GM23248 (cell line): ENCODE data around the gene TMEM163. TPM values are rescaled to one million over a fixed set of nuclear protein-coding genes. Genes with fewer than 3 reads are reported as not detected.

Source experiments
- DNase-seq: peaks from one replicate; pipeline ENCODE4 v3.0.0-alpha.2; 2015
- H2AFZ ChIP-seq: fragments of 200-600 bp; sonication (generic); 2 replicates; pipeline ENCODE4 v1.6.1; 2016; ENCODE audit warnings: antibody characterized with exemption
- H3F3A ChIP-seq: fragments of 200-600 bp; sonication (generic); 2 replicates; pipeline ENCODE4 v1.6.1; 2016; ENCODE audit warnings: mild to moderate bottlenecking, antibody characterized with exemption, mixed run types; ENCODE audit not compliant: insufficient read depth
- H3K27ac ChIP-seq: fragments of 200-600 bp; sonication (generic); 2 replicates; pipeline ENCODE4 v1.5.1; 2016; ENCODE audit warnings: mild to moderate bottlenecking
- H3K27me3 ChIP-seq: fragments of 200-600 bp; sonication (generic); replicated peaks from 2 replicates; pipeline ENCODE4 v1.6.1; 2016; ENCODE audit warnings: mild to moderate bottlenecking; ENCODE audit not compliant: insufficient read depth
- H3K36me3 ChIP-seq: fragments of 200-600 bp; sonication (generic); 2 replicates; pipeline ENCODE4 v1.6.1; 2016; ENCODE audit warnings: low read depth, mild to moderate bottlenecking
- H3K4me1 ChIP-seq: fragments of 200-600 bp; sonication (generic); 2 replicates; pipeline ENCODE4 v1.6.1; 2016; ENCODE audit warnings: mild to moderate bottlenecking; ENCODE audit not compliant: insufficient read depth
- H3K4me2 ChIP-seq: fragments of 200-600 bp; sonication (generic); one replicate; pipeline ENCODE4 v1.6.1; 2016; ENCODE audit warnings: mild to moderate bottlenecking; ENCODE audit not compliant: unreplicated experiment
- H3K4me3 ChIP-seq: fragments of 200-600 bp; sonication (generic); 2 replicates; pipeline ENCODE4 v1.5.1; 2016; ENCODE audit warnings: mild to moderate bottlenecking
- H3K79me2 ChIP-seq: fragments of 200-600 bp; sonication (generic); 2 replicates; pipeline ENCODE4 v1.6.1; 2016; ENCODE audit warnings: mild to moderate bottlenecking; ENCODE audit not compliant: insufficient read depth
- H3K9ac ChIP-seq: fragments of 200-600 bp; sonication (generic); 2 replicates; pipeline ENCODE4 v1.6.1; 2016; ENCODE audit warnings: mild to moderate bottlenecking
- H3K9me2 ChIP-seq: fragments of 200-600 bp; sonication (generic); 2 replicates; pipeline ENCODE4 v1.6.1; 2016; ENCODE audit warnings: mixed run types, mild to moderate bottlenecking, moderate library complexity; ENCODE audit not compliant: insufficient read depth
- H3K9me3 ChIP-seq: fragments of 200-600 bp; sonication (generic); one replicate; pipeline ENCODE4 v1.6.1; 2017; ENCODE audit warnings: low read depth
- H4K20me1 ChIP-seq: fragments of 200-600 bp; sonication (generic); 2 replicates; pipeline ENCODE4 v1.6.0; 2016; ENCODE audit not compliant: insufficient read depth
- EZH2 ChIP-seq: fragments of 200-600 bp; sonication (generic); IDR thresholded peaks from 2 replicates; pipeline ENCODE4 v1.6.1; 2018; ENCODE audit warnings: antibody characterized with exemption, mild to moderate bottlenecking; ENCODE audit not compliant: insufficient read depth, poor library complexity, severe bottlenecking
- EZH2phosphoT487 ChIP-seq: fragments of 200-600 bp; sonication (generic); IDR thresholded peaks from 2 replicates; pipeline ENCODE4 v1.6.1; 2018; ENCODE audit warnings: antibody characterized with exemption, moderate library complexity, mild to moderate bottlenecking, low read depth; ENCODE audit not compliant: insufficient read depth
- WGBS, 2 experiments: methylation state at CpG; one replicate each; pipeline ENCODE4 v1.1.6; 2015 to 2017; ENCODE audit warnings: low lambda C conversion rate in 2 of 2, low coverage in 1 of 2; ENCODE audit errors: missing lambda C conversion rate in 2 of 2; 5-methylcytosine and 5-hydroxymethylcytosine counted together
- in situ Hi-C: fragments of 300-500 bp; cut with MboI; formaldehyde crosslinking; loops from 2 replicates; pipeline ENCODE4 v1.15.0; 2020
- polyA plus RNA-seq: library from polyadenylated mRNA; unstranded; fragments of >200 nt; fragmentation: Nextera tagmentation; extraction: Ambion mirVana; gene quantifications from 2 replicates; pipeline ENCODE4 v1.2.1, GENCODE V29; 2016
- total RNA-seq: library from RNA; depleted of rRNA; stranded (reverse); fragments of >200 nt; shearing (Covaris generic); gene quantifications from 2 replicates; pipeline ENCODE4 v1.2.3, GENCODE V29; 2014

The TMEM163 gene
- total and polyA plus RNA-seq, 2 experiments from 2014 or later = not detected

DNA sequence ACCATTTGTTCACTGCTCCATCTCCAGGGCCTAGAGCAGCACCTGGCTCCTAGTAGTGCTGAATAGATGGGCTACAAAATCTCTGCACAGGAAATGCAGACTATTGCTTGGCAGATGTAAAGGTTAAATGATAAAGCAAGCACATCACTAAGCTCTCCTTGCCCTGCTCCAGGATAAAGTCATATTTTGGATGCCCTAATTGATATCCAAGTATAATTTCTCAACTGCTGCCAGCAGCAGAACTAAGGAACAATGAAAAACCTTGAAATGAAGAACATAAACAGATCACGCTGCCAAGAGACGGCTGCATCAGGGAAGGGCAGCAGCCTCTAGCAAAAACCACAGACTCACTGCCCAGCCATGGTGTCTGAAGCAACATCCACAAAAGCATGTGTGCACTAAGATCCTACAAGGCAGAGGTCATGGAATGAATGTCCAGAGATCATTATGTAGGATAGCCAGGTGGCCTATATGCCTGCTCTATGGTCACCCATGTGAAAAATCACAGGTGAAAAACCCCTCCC, 134.7 kb downstream of the TMEM163 start:
- no peaks in the 10 kb centered on the region for H4K20me1 ChIP-seq
- H3K9me2 ChIP-seq = no peaks in the 10 kb centered on the region
- 2 to 4% methylated on average over 2 of the region's 2 CpGs for WGBS, 2 experiments
- H2AFZ ChIP-seq = no peak overlapping the region
- no peak for DNase-seq
- H3K4me3 ChIP-seq = no peak overlapping the region
- H3K4me2 ChIP-seq = no peak overlapping the region
- H3K4me1 ChIP-seq = no peaks in the 10 kb centered on the region
- no peaks in the 10 kb centered on the region for H3K36me3 ChIP-seq
- H3K27ac ChIP-seq = no peak overlapping the region
- H3K9ac ChIP-seq = no peak overlapping the region
- no peaks in the 10 kb centered on the region for H3K9me3 ChIP-seq
- no peaks in the 10 kb centered on the region for H3F3A ChIP-seq
- no peaks in the 10 kb centered on the region for H3K27me3 ChIP-seq
- H3K79me2 ChIP-seq = no peaks in the 10 kb centered on the region
- in situ Hi-C loops = no loop called here
- no peak for TF ChIP-seq EZH2phosphoT487
- TF ChIP-seq EZH2 = no peak

DNA sequence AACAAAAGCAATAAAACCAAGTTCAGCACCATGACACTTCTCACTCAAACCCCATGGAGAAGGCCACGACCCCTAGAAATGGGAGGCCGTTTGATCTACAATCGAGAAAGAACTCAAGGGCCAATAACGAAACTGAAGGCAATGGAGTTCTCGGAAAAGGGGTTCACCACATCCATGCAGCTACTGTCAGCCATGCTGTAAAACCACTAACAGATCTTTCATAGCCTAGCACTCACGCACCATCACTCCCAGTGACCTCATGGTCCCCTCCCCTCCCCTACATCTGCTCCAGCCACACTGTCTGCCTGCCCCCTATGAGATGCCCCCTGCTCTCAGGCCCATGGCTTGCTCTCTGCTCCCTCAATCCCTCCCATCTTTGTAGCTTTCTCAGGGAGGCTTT, 135.3 kb downstream of the TMEM163 start:
- no peak for DNase-seq
- Histone ChIP-seq H3K36me3 (no peaks in the 10 kb centered on the region), H3K27me3 (no peaks in the 10 kb centered on the region), H3K9me3 (no peaks in the 10 kb centered on the region), H3F3A (no peaks in the 10 kb centered on the region), H4K20me1 (no peaks in the 10 kb centered on the region), H3K27ac (no peak overlapping the region), H3K4me3 (no peak overlapping the region), H3K4me2 (no peak overlapping the region), H3K4me1 (no peaks in the 10 kb centered on the region), H3K9ac (no peak overlapping the region), H3K79me2 (no peaks in the 10 kb centered on the region), H3K9me2 (no peaks in the 10 kb centered on the region), H2AFZ (no peak overlapping the region)
- 27 to 35% methylated on average over 6 of the region's 6 CpGs for WGBS, 2 experiments
- in situ Hi-C loops = no loop called here
- TF ChIP-seq EZH2 = no peak
- TF ChIP-seq EZH2phosphoT487 = no peak

GRCh38 chr2:134582547-134582899, 136.3 kb downstream of the TMEM163 start:
- Histone ChIP-seq H3K9me2 (no peaks in the 10 kb centered on the region), H3K79me2 (no peaks in the 10 kb centered on the region), H4K20me1 (no peaks in the 10 kb centered on the region), H3K27ac (no peak overlapping the region), H3K4me1 (no peaks in the 10 kb centered on the region), H3K9ac (no peak overlapping the region), H3K36me3 (no peaks in the 10 kb centered on the region), H3F3A (no peaks in the 10 kb centered on the region), H3K4me3 (no peak overlapping the region), H2AFZ (no peak overlapping the region), H3K4me2 (no peak overlapping the region), H3K9me3 (no peaks in the 10 kb centered on the region), H3K27me3 (no peaks in the 10 kb centered on the region)
- DNase-seq = no peak
- TF ChIP-seq EZH2phosphoT487 (no peak), EZH2 (no peak)
- WGBS, 2 experiments = 3% methylated on average over 2 of the region's 2 CpGs
- in situ Hi-C loops = no loop called here

GRCh38 chr2:134581877-134582546, 136.8 kb downstream of the TMEM163 start:
- Histone ChIP-seq H3K9me2 (no peaks in the 10 kb centered on the region), H3K27me3 (no peaks in the 10 kb centered on the region), H3K4me2 (no peak overlapping the region), H4K20me1 (no peaks in the 10 kb centered on the region), H3K4me1 (no peaks in the 10 kb centered on the region), H2AFZ (no peak overlapping the region), H3F3A (no peaks in the 10 kb centered on the region), H3K27ac (no peak overlapping the region), H3K9me3 (no peaks in the 10 kb centered on the region), H3K79me2 (no peaks in the 10 kb centered on the region), H3K9ac (no peak overlapping the region), H3K4me3 (no peak overlapping the region), H3K36me3 (no peaks in the 10 kb centered on the region)
- in situ Hi-C loops = no loop called here
- WGBS, 2 experiments = 38 to 48% methylated on average over 10 of the region's 10 CpGs
- TF ChIP-seq EZH2 (no peak), EZH2phosphoT487 (no peak)
- no peak for DNase-seq
